NCI-H460 (cell line): Measurements from ENCODE around the gene GALNT17. TPM values are rescaled to one million over a fixed set of nuclear protein-coding genes. Genes with fewer than 3 reads are reported as not detected.

Experiments
- DNase-seq: peaks from one replicate; pipeline ENCODE4 v3.0.0-alpha.2; 2016; ENCODE audit warnings: low read depth; ENCODE audit errors: extremely low read depth
- total RNA-seq: library from RNA; depleted of rRNA; stranded (reverse); fragments of >200 nt; shearing (Covaris generic); gene quantifications from 2 replicates; pipeline ENCODE4 v1.2.3, GENCODE V29; 2014

The GALNT17 gene
- total RNA-seq, 1 experiment from 2014 or later = 3.1 TPM

DNA sequence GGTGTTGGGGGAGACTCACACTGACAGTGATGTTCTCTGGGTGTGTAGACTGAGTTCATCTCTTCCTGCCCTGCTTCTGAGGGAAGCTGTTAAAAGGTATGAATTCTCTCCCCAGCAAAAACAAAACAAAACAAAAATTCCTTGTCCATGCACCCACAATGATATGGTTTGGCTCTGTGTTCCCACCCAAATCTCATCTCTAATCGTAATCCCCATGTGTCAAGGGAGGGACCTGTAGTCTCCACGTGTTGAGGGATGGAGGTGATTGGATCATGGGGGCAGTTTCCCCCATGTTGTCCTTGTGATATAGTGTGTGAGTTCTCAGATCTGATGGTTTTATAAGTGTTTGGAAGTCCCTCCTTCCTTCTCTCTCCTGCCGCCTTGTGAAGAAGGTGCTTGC lies 245.5 kb downstream of the GALNT17 start:
- DNase-seq = no peak

- no peak for DNase-seq
Observed at GRCh38 chr7:71384094-71384493, 252.2 kb downstream of the GALNT17 start.

GRCh38 chr7:71385330-71385729 lies 253.4 kb downstream of the GALNT17 start:
- DNase-seq = no peak

GRCh38 chr7:71386152-71386785 lies 254.3 kb downstream of the GALNT17 start:
- DNase-seq = no peak

GRCh38 chr7:71388181-71388580 lies 256.2 kb downstream of the GALNT17 start:
- DNase-seq = no peak

DNA sequence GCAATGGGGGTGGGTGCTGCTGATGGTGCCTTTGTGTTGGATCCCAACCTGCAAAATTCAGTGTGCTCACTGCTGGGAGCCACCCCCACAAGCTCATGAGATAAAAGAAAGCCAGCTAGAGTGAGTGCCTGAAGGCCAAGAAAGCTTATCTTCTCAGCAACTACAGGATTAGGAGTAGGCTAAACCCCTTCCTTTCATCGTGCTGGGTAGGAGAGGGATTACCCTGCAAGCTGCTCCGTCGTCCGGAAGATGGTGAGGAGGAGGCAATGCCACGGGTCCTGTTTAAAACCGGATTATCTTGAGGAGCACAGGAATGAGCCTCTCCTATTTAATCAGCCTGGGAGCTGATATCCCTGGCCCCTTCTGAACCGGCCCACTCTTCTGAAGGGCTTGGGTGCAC lies 258.0 kb downstream of the GALNT17 start:
- DNase-seq = no peak

DNA sequence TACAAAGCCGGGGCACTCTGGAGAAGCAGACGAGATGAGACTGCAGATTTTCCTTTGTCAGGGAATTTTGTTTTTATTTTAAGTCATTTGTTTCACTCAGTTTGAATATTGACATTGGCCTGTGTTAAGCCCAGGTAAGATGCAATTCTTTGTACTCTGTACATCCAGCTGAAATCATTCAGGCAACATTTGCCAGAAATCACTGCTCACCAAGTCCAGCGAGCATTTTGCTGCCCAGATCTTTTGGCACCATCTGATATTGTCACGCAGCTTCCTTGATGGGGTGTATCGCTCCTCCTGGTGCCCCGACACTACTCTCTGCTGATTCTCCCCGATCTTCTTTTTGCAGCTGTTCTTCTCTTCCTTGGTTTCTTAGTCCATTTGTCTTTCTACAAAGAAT lies 261.7 kb downstream of the GALNT17 start:
- no peak for DNase-seq

GRCh38 chr7:71402684-71403083 lies 270.7 kb downstream of the GALNT17 start:
- DNase-seq = no peak

DNA sequence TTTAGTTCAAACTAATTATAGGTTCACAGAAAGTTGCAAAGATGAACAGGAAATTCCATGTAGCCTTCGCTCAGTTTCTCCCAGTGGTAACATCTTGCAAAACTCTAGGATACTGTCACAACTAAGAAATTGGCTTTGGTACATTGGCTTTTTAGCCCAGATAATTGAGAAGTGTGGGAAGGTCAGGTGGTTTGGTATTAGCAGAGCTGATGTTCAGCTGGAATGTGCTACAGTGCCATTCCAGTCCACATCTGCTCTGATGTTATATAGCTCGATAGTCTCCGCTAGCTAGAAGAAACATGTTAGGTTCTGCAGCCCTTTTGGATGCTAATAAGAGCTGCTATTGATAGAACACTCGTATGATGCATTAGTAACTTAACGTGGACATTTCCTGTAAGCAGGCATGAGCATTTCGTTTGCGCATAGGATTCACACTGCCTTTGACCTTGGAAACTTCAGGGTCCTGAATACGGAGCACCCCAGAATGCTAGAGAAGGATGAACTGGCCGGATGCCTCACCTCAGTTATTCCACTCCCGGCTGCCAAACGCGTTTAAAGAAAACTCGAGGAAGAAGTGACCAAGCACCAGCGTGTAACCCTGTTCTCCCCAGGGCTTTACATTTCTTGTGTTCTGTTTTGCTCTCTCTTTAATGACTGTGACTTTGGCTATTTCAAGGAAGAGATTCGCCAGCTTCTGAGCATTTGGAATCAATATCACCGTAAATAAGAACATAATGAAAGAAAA lies 271.4 kb downstream of the GALNT17 start:
- DNase-seq = no peak

DNA sequence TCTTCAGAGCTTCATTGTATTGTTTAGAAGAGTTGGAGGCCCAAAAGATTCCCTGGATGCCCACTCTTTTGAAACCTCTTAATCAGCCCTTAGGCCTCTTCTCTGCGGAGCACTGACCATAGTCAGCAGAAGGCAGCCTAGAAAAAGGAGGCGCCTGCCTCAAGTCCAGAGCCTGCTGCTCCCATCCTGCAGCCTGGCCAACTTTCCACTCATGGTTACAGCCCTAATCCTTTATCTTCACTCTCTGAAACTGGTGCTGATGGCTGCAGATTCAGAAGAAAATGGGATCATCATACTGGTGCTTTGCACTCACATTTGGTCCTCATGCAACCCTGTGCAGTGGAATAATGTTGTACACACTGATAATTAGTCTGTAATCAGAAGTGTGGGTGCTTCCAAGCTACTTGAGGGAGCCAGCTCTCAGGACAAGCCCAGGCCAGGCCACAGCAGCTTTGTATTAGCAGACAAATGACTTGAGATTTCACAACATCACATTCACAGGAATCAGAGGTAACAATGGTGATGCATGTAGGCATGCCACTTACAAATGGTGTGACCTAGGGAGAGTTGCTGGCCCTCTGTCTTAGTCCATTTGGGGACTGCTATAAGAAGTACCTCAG lies 272.9 kb downstream of the GALNT17 start:
- DNase-seq = no peak

DNA sequence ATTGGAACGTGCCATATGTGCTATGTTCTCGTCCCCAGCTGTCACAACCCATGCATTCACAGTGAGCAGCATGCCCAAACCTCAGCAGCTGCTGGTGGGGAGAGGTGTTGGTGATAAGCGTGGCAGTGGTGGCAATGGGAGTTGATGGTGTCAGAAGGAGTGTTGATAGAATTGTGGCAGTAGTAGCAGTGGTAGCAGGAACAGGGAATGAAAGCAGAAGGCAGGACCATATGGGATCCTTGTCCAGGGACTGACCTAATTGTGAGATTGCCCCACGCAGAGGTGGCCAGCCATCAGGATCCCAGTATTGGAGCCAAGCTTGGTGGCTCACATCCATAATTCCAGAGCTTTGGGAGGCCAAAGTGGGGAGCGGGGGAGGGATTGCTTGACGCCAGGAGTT lies 276.3 kb downstream of the GALNT17 start:
- no peak for DNase-seq

DNA sequence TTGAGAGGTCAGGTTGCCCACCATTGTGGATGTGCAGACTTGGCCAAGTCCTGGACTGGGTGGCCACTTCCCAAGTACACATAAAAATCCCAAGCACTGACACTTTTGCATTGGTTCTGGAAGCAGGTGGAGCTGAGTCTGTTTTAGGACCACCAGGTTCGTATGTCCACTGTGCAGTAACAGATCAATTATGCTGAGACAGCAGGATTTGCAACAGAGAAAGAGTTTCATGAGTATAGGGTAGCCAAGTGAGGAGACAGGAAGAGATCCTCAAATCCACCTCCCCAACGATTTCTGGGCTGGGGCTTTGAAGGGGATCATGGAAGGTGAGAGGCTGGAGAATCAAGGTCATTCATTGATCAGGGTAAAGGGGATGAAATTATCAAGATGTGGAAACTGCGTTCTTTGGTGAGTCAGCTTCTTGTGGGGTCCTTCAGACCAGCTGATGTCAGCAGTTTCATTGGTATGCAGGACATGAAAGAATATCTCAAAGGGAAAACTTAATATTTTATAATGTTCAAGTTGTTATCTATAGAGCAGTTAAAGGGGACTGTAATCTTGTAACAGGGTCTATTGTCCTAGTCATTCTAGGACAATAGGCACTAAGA lies 277.7 kb downstream of the GALNT17 start:
- no peak for DNase-seq

DNA sequence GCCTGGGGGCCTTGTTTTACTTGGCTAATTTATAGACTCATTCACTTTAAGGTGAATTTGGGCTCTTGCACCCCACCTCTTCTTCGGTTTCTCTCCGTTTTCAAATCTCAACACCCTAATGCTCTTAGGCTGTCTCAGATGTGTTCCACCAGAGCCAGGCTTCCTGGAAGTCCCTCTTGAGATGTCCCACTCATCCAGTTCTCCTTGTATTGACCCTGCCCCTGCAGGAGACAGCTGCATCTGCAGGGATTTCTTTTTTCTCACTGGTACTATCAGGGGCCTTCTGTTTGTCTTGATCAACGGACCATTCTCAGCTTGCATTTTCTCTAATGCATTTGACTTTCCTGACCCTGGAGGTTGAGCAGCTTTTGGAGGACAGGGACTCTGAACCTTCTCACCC lies 279.5 kb downstream of the GALNT17 start:
- no peak for DNase-seq

DNA sequence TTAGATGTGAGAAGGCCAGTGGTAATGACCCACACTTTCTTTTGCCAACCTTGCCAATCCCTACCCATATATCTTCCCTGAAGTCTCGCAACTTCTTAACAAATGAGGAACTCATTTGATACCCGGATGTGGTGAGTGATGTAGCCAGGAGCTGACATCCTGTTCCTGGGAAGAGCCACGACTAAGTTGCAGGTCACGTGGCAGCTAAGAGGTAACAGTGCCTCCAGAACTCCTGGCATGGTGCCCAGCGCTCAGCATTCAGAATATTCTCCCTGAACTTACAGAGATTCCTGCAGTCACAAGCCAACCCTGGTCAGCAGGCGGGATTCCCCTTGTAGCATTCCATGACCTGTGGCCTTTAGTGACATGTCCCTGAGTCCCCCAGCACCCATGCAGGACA lies 282.5 kb downstream of the GALNT17 start:
- DNase-seq = no peak

DNA sequence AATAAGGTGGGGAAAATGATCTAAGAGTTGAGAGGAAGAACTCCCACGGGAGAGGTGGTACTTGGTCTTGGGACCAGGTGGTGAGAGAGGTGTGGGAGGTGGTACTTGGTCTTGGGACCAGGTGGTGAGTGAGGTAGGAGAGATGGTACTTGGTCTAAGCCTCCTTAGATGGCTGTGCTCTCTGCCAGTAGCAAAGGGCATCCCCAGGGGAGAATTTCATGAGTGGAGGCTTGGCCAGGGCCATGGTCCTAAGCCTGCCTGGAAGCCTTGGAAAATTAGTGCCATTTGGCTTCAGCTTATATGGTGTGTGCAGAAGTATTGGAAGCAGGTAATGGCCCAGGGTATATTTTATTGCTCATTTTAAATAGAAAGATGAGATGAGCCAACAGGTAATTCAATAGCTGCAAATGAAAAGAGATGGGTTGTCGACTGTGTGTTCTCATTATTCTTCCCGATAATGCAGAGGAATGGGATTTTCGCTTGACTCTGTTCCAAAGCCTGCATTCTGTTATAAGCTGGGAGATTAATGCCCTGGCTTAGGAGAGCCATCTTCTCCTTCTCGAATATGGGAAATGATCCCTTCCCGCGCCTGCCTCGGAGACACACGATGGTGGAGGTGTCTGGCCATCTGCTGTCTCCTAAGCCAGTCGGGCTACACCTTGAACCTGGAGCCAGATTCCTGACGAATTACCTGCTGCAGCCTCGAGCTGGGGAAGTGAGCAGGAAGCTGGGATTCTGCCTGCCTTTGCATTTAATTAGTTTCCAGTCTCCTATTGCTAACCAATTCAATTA lies 287.8 kb downstream of the GALNT17 start:
- no peak for DNase-seq

- DNase-seq = no peak
Observed at GRCh38 chr7:71422104-71422503, 290.2 kb downstream of the GALNT17 start.

GRCh38 chr7:71424166-71425035 lies 292.5 kb downstream of the GALNT17 start:
- no peak for DNase-seq

DNA sequence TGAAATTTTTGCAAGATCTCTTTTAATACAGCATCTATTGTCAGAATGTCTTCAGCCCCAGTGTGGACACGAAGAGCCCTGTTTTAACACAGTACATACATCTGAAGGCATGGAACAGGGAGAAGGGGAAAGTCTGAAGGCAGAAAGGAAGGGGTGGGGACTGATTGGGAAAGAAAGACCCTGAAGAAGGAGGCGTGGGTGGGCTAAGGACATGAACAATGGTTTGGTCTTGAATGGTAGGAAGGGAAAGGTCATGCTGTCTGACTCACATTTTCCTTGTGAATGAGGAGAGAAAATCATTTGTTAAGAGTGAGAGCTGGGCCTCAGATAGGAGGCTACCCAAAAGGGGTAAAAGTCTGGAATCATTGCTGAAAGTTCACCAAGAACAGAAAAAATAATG lies 297.1 kb downstream of the GALNT17 start:
- no peak for DNase-seq

GRCh38 chr7:71430246-71430645 lies 298.3 kb downstream of the GALNT17 start:
- DNase-seq = no peak

DNA sequence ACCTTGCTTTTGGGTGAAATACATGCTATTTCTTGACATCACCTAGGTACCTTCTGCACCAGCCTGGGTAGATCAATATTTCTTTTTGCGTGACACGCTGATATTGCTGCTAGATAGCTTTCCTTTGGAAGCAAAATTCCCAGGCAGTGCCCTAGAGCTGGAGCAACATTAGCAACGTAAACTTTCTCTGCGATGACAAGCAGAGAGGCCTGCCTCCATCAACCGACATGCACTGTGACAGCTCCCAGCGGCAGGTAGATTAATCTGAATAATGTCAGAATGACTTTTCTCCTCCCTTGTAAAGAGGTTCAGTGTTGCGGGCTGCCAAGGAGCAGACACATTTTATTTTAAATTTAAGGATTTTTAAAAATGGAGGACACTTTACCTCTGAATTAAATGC lies 307.4 kb downstream of the GALNT17 start:
- no peak for DNase-seq
